Measurements from ENCODE around the gene TNXB. TPM values are rescaled to one million over a fixed set of nuclear protein-coding genes. Genes with fewer than 3 reads are reported as not detected.
"Not testable (repeated sequence)": the region's sequence is repeated elsewhere in the genome, so short reads cannot be mapped to it uniquely, and the experiment has no call there.

TNXB gene
- total RNA-seq, 3 donors from 2014 or later = 32.9 to 109 (median 89.8) TPM

GRCh38 chr6:32102255-32102654, 6.9 kb downstream of the TNXB start:
- intact Hi-C loops (cut with DNase I; ENCODE audit: low total_unique reads) = no loop called here
- no peak for TF ChIP-seq POLR2A (IDR thresholded peaks at IDR 0.05)
- no peak for TF ChIP-seq POLR2AphosphoS5 (IDR thresholded peaks at IDR 0.05)
- no peak for TF ChIP-seq CTCF (IDR thresholded peaks at IDR 0.05)
- no peak for DNase-seq (ENCODE audit: low spot score in 2 of 2)

GRCh38 chr6:32100251-32100650, 8.9 kb downstream of the TNXB start:
- H3K4me1 ChIP-seq; DNase-seq (ENCODE audit: low spot score in 2 of 2); H3K4me3 ChIP-seq; H3K9me3 ChIP-seq; H3K27ac ChIP-seq; intact Hi-C loops (cut with DNase I; ENCODE audit: low total_unique reads); H3K36me3 ChIP-seq: not testable (repeated sequence)
- H3K27me3 ChIP-seq = peaks cover 0 to 19% of the 10 kb centered on the region in 2 donors

More at GRCh38 chr6:32102255-32102654, 6.9 kb downstream of the TNXB start:
- Histone ChIP-seq H3K27me3 (no peaks in the 10 kb centered on the region), H3K36me3 (no peaks in the 10 kb centered on the region), H3K27ac (no peak overlapping the region), H3K4me1 (no peaks in the 10 kb centered on the region), H3K9me3 (no peaks in the 10 kb centered on the region), H3K4me3 (no peak overlapping the region)

- Histone ChIP-seq H3K27ac (peak overlapping the region in 1 of 2 donors; percentile 48), H3K36me3 (no peaks in the 10 kb centered on the region), H3K4me3 (no peak overlapping the region), H3K9me3 (no peaks in the 10 kb centered on the region), H3K4me1 (peaks cover 0 to 3% of the 10 kb centered on the region in 2 donors), H3K27me3 (peaks cover 0 to 19% of the 10 kb centered on the region in 2 donors)
- DNase-seq (ENCODE audit: low spot score in 2 of 2) = no peak
- intact Hi-C loops (cut with DNase I; ENCODE audit: low total_unique reads) = no loop called here
- TF ChIP-seq POLR2A (IDR thresholded peaks at IDR 0.05) (no peak), POLR2AphosphoS5 (IDR thresholded peaks at IDR 0.05) (no peak), CTCF (IDR thresholded peaks at IDR 0.05) (no peak)
Observed at GRCh38 chr6:32097364-32097763, 11.8 kb downstream of the TNXB start.

- TF ChIP-seq POLR2A (IDR thresholded peaks at IDR 0.05) (no peak), POLR2AphosphoS5 (IDR thresholded peaks at IDR 0.05) (no peak), CTCF (IDR thresholded peaks at IDR 0.05) (no peak)
- peak overlapping the region in 2 of 3 donors; percentile 33 to 55 for H3K4me3 ChIP-seq
- no peaks in the 10 kb centered on the region for H3K9me3 ChIP-seq
- intact Hi-C loops (cut with DNase I; ENCODE audit: low total_unique reads) = no loop called here
- DNase-seq (ENCODE audit: low spot score in 2 of 2) = no peak
- H3K27me3 ChIP-seq = peaks cover 0 to 19% of the 10 kb centered on the region in 2 donors
- H3K4me1 ChIP-seq = peaks cover 0 to 3% of the 10 kb centered on the region in 2 donors
- H3K36me3 ChIP-seq = no peaks in the 10 kb centered on the region
- H3K27ac ChIP-seq = no peak overlapping the region
Observed at GRCh38 chr6:32096394-32097258, 12.5 kb downstream of the TNXB start.

GRCh38 chr6:32096087-32096393, 13.1 kb downstream of the TNXB start:
- Histone ChIP-seq H3K4me1 (peaks cover 0 to 3% of the 10 kb centered on the region in 2 donors), H3K4me3 (peak overlapping the region in 2 of 3 donors; percentile 33 to 55), H3K27ac (no peak overlapping the region), H3K27me3 (peaks cover 0 to 19% of the 10 kb centered on the region in 2 donors), H3K36me3 (no peaks in the 10 kb centered on the region), H3K9me3 (no peaks in the 10 kb centered on the region)
- TF ChIP-seq POLR2A (IDR thresholded peaks at IDR 0.05) (no peak), POLR2AphosphoS5 (IDR thresholded peaks at IDR 0.05) (no peak), CTCF (IDR thresholded peaks at IDR 0.05) (no peak)
- intact Hi-C loops (cut with DNase I; ENCODE audit: low total_unique reads) = no loop called here
- DNase-seq (ENCODE audit: low spot score in 2 of 2) = no peak
